Chondrocyte (in vitro differentiated cells): ENCODE results near the gene AFF3. TPM values are rescaled to one million over a fixed set of nuclear protein-coding genes. Genes with fewer than 3 reads are reported as not detected.

Experiments used
- DNase-seq: peaks from one replicate; pipeline ENCODE4 v3.0.0; 2021; ENCODE audit warnings: mixed read lengths, low spot score
- H3K27ac Mint-ChIP-seq: one replicate; pipeline ENCODE4 v1.8.0; 2021; ENCODE audit warnings: mild to moderate bottlenecking, moderate library complexity, mixed read lengths; ENCODE audit not compliant: unreplicated experiment
- H3K27me3 Mint-ChIP-seq: 2 replicates; pipeline ENCODE4 v1.8.0; 2021; ENCODE audit warnings: low read depth, mixed read lengths
- H3K36me3 Mint-ChIP-seq: 2 replicates; pipeline ENCODE4 v1.8.0; 2021; ENCODE audit warnings: low read depth, mixed read lengths
- H3K4me1 Mint-ChIP-seq: 2 replicates; pipeline ENCODE4 v1.8.0; 2021; ENCODE audit warnings: low read depth, mild to moderate bottlenecking, mixed read lengths
- H3K4me3 Mint-ChIP-seq: one replicate; pipeline ENCODE4 v1.8.0; 2021; ENCODE audit warnings: mild to moderate bottlenecking, moderate library complexity, mixed read lengths; ENCODE audit not compliant: unreplicated experiment
- H3K9me3 Mint-ChIP-seq: 2 replicates; pipeline ENCODE4 v1.8.0; 2021; ENCODE audit warnings: low read depth, mixed read lengths
- CTCF ChIP-seq: fragments of 200-600 bp; sonication (generic); IDR thresholded peaks from 2 replicates; pipeline ENCODE4 v1.5.0; 2021; ENCODE audit warnings: antibody characterized with exemption, mild to moderate bottlenecking, moderate library complexity
- total RNA-seq: library from RNA; stranded (reverse); gene quantifications from 3 replicates; pipeline ENCODE4 v1.2.1, GENCODE V29; 2021

AFF3 gene
- total RNA-seq, 1 donor from 2014 or later, result 127 TPM

- Mint-ChIP-seq H3K4me3 (no peak overlapping the region), H3K9me3 (no peaks in the 10 kb centered on the region), H3K27ac (no peak overlapping the region), H3K27me3 (no peaks in the 10 kb centered on the region), H3K4me1 (peaks cover 64% of the 10 kb centered on the region), H3K36me3 (peaks cover 14% of the 10 kb centered on the region)
- DNase-seq, result no peak
- no peak for TF ChIP-seq CTCF
These were observed 70.9 kb downstream of the AFF3 start for GRCh38 chr2:100071335-100072043.

- Mint-ChIP-seq H3K9me3 (no peaks in the 10 kb centered on the region), H3K4me3 (no peak overlapping the region), H3K27me3 (no peaks in the 10 kb centered on the region), H3K4me1 (peaks cover 73% of the 10 kb centered on the region), H3K36me3 (peaks cover 14% of the 10 kb centered on the region), H3K27ac (peak overlapping the region; percentile 10)
- no peak for DNase-seq
- TF ChIP-seq CTCF, result no peak
These were observed 72.3 kb downstream of the AFF3 start for GRCh38 chr2:100070078-100070477.

GRCh38 chr2:100068395-100068794, 74.0 kb downstream of the AFF3 start:
- no peak for DNase-seq
- Mint-ChIP-seq H3K27ac (no peak overlapping the region), H3K27me3 (no peaks in the 10 kb centered on the region), H3K9me3 (peaks cover 3% of the 10 kb centered on the region), H3K4me3 (no peak overlapping the region), H3K4me1 (peaks cover 82% of the 10 kb centered on the region), H3K36me3 (peaks cover 16% of the 10 kb centered on the region)
- TF ChIP-seq CTCF, result no peak

- no peak for TF ChIP-seq CTCF
- no peak for DNase-seq
These were observed 74.6 kb downstream of the AFF3 start for GRCh38 chr2:100067784-100068183.

DNA sequence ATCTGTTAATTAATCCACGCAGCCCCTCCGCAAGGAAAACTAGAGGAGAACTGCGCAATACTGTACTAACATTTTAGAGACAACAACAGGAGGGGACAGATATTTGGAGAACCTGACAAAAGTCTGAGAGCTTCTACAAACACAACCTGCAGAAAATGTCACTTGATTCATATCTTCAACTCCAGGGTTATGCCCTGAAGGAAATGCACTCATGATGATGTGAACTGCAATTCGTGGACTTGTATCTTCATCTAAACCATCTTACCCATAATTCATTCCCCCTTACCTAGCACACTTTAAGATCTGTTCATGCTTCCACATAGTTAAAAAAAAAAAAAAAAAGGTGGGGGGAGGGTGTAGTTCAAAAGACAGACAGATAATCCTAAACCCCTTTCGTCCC, 75.5 kb downstream of the AFF3 start:
- Mint-ChIP-seq H3K36me3 (peaks cover 20% of the 10 kb centered on the region), H3K27ac (peak overlapping the region; percentile 22), H3K4me1 (peaks cover 78% of the 10 kb centered on the region), H3K9me3 (peaks cover 6% of the 10 kb centered on the region), H3K4me3 (no peak overlapping the region), H3K27me3 (no peaks in the 10 kb centered on the region)
- no peak for TF ChIP-seq CTCF
- no peak for DNase-seq

More at GRCh38 chr2:100067784-100068183, 74.6 kb downstream of the AFF3 start:
- H3K4me3 Mint-ChIP-seq, result no peak overlapping the region
- no peaks in the 10 kb centered on the region for H3K27me3 Mint-ChIP-seq
- peaks cover 15% of the 10 kb centered on the region for H3K36me3 Mint-ChIP-seq
- peaks cover 79% of the 10 kb centered on the region for H3K4me1 Mint-ChIP-seq
- H3K27ac Mint-ChIP-seq, result no peak overlapping the region
- H3K9me3 Mint-ChIP-seq, result peaks cover 3% of the 10 kb centered on the region
